Mesothelial cell of epicardium (in vitro differentiated cells): ENCODE results near the gene FAM89B. TPM values are rescaled to one million over a fixed set of nuclear protein-coding genes. Genes with fewer than 3 reads are reported as not detected.
A peak's percentile ranks its signal among the peaks of the same experiment; 100 is the strongest.

Experiments used
- DNase-seq, 2 experiments: peaks; one replicate each; pipeline ENCODE4 v3.0.0; 2021; ENCODE audit warnings: low spot score in 2 of 2; ENCODE audit not compliant: unreplicated experiment in 2 of 2
- H3K27ac Mint-ChIP-seq: 2 replicates; pipeline ENCODE4 v1.8.0; 2021; ENCODE audit warnings: mixed read lengths
- H3K27me3 Mint-ChIP-seq: 2 replicates; pipeline ENCODE4 v1.8.0; 2021; ENCODE audit warnings: low read depth, mixed read lengths
- H3K36me3 Mint-ChIP-seq: 2 replicates; pipeline ENCODE4 v1.8.0; 2021; ENCODE audit warnings: mixed read lengths
- H3K4me1 Mint-ChIP-seq: 2 replicates; pipeline ENCODE4 v1.8.0; 2021; ENCODE audit warnings: mixed read lengths
- H3K4me3 Mint-ChIP-seq: 2 replicates; pipeline ENCODE4 v1.8.0; 2021; ENCODE audit warnings: mild to moderate bottlenecking, moderate library complexity, mixed read lengths
- H3K9me3 Mint-ChIP-seq: 2 replicates; pipeline ENCODE4 v1.8.0; 2021; ENCODE audit warnings: mixed read lengths
- CTCF ChIP-seq: fragments of 200-600 bp; sonication (generic); IDR thresholded peaks from one replicate; pipeline ENCODE4 v1.5.0; 2021; ENCODE audit warnings: antibody characterized with exemption; ENCODE audit not compliant: unreplicated experiment
- total RNA-seq: library from RNA; stranded (reverse); gene quantifications from 3 replicates; pipeline ENCODE4 v1.2.1, GENCODE V29; 2021

FAM89B gene
- total RNA-seq, 1 donor from 2014 or later = 57.6 TPM

GRCh38 chr11:65554057-65554818 lies 18.1 kb upstream of the FAM89B start:
- H3K27ac Mint-ChIP-seq = peak overlapping the region; percentile 62
- H3K4me3 Mint-ChIP-seq = peak overlapping the region; percentile 11
- H3K4me1 Mint-ChIP-seq = peaks cover 47% of the 10 kb centered on the region
- H3K9me3 Mint-ChIP-seq = no peaks in the 10 kb centered on the region
- peaks cover 22% of the 10 kb centered on the region for H3K36me3 Mint-ChIP-seq
- TF ChIP-seq CTCF = no peak
- DNase-seq = no peak
- no peaks in the 10 kb centered on the region for H3K27me3 Mint-ChIP-seq

- Mint-ChIP-seq H3K27me3 (no peaks in the 10 kb centered on the region), H3K4me3 (peak overlapping the region; percentile 11), H3K36me3 (peaks cover 18% of the 10 kb centered on the region)
Measured at GRCh38 chr11:65554842-65555430, 17.4 kb upstream of the FAM89B start.

GRCh38 chr11:65555693-65556231 lies 16.6 kb upstream of the FAM89B start:
- Mint-ChIP-seq H3K27ac (peak overlapping the region; percentile 88), H3K4me3 (peak overlapping the region; percentile 82), H3K27me3 (no peaks in the 10 kb centered on the region), H3K9me3 (no peaks in the 10 kb centered on the region), H3K36me3 (peaks cover 16% of the 10 kb centered on the region), H3K4me1 (peaks cover 58% of the 10 kb centered on the region)
- no peak for TF ChIP-seq CTCF
- DNase-seq = no peak

More at GRCh38 chr11:65554842-65555430, 17.4 kb upstream of the FAM89B start:
- TF ChIP-seq CTCF = no peak
- Mint-ChIP-seq H3K27ac (peak overlapping the region; percentile 62), H3K9me3 (no peaks in the 10 kb centered on the region), H3K4me1 (peaks cover 50% of the 10 kb centered on the region)
- DNase-seq = no peak

- no peaks in the 10 kb centered on the region for H3K27me3 Mint-ChIP-seq
- DNase-seq = no peak
- TF ChIP-seq CTCF = no peak
- H3K4me1 Mint-ChIP-seq = peaks cover 61% of the 10 kb centered on the region
- peak overlapping the region; percentile 93 for H3K27ac Mint-ChIP-seq
- H3K4me3 Mint-ChIP-seq = peak overlapping the region; percentile 82
- peaks cover 8% of the 10 kb centered on the region for H3K36me3 Mint-ChIP-seq
- H3K9me3 Mint-ChIP-seq = no peaks in the 10 kb centered on the region
Measured at GRCh38 chr11:65556470-65557279, 15.7 kb upstream of the FAM89B start.

- H3K27ac Mint-ChIP-seq = peak overlapping the region; percentile 93
- peaks cover 64% of the 10 kb centered on the region for H3K4me1 Mint-ChIP-seq
Measured at GRCh38 chr11:65557280-65558001, 14.9 kb upstream of the FAM89B start.

More at GRCh38 chr11:65557280-65558001, 14.9 kb upstream of the FAM89B start:
- TF ChIP-seq CTCF = no peak
- H3K27me3 Mint-ChIP-seq = no peaks in the 10 kb centered on the region
- DNase-seq = no peak
- H3K36me3 Mint-ChIP-seq = peaks cover 3% of the 10 kb centered on the region
- H3K9me3 Mint-ChIP-seq = no peaks in the 10 kb centered on the region
- H3K4me3 Mint-ChIP-seq = peak overlapping the region; percentile 82
